ENCODE measurements around the gene GKN1. TPM values are rescaled to one million over a fixed set of nuclear protein-coding genes. Genes with fewer than 3 reads are reported as not detected.

GKN1 gene
- total RNA-seq, 1 experiment from 2014 or later = not detected

DNA sequence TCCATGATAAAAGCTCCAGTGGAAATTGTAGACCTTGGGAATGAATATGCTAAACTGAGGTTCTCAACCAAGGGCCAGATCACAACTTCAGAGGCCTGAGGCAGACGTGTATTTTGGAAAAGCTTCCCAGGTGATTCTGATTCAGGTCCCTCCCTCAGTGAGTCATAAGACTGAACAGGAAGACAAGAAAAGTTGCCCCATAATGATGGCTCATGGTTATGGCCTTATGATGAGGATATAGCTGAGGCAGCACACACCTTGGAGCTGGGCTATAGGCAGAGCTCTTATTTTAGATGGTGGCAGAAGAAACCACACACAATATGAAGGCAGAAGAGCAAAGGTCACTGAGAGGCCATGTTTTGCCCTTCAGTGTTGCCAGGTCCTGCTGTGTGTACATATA lies 48.1 kb downstream of the GKN1 start:
- no peak overlapping the region for H4K8ac ChIP-seq (replicated peaks; ENCODE audit: insufficient read length, low read depth, low read length)
- no peak overlapping the region for H3K4ac ChIP-seq (ENCODE audit: low read depth, low read length)
- 0 out of 7 replicates have a peak, but pooled peaks cover 0 to under 1% (median 0%) of the 10 kb centered on the region in 3 experiments for H3K36me3 Mint-ChIP-seq (ENCODE audit: insufficient read depth in 1 of 3, low read depth in 3 of 3)
- H4K5ac ChIP-seq (ENCODE audit: insufficient read length, low read depth, low read length) = no peak overlapping the region
- DNase-seq = no peak
- peaks cover 3% of the 10 kb centered on the region for H3K79me1 ChIP-seq (ENCODE audit: insufficient read depth, low read depth, low read length, poor library complexity, severe bottlenecking)
- no peak overlapping the region for H2BK15ac ChIP-seq (ENCODE audit: low read depth, low read length)
- no peak overlapping the region for H2BK120ac ChIP-seq (ENCODE audit: low read depth, low read length, poor library complexity, severe bottlenecking)
- no peak overlapping the region for H4K91ac ChIP-seq (ENCODE audit: insufficient read length, low read depth, low read length)
- H3K4me3 Mint-ChIP-seq = no peak overlapping the region
- no peak overlapping the region for H3K18ac ChIP-seq (ENCODE audit: insufficient read length, low read depth, low read length)
- H3K23me2 ChIP-seq (ENCODE audit: insufficient read length, low read depth, low read length, poor library complexity, severe bottlenecking) = no peaks in the 10 kb centered on the region
- H3K23ac ChIP-seq (ENCODE audit: insufficient read length, low read depth, low read length) = no peak overlapping the region
- peaks cover 9 to 18% of the 10 kb centered on the region in 2 experiments for H3K4me1 Mint-ChIP-seq
- no peaks in the 10 kb centered on the region for H3K9me3 ChIP-seq (ENCODE audit: control insufficient read depth, low read depth, low read length)
- no peak overlapping the region for H2AFZ ChIP-seq (ENCODE audit: low read length)
- H3K4me2 ChIP-seq (ENCODE audit: insufficient read depth, insufficient read length, low read length) = no peak overlapping the region
- 0 out of 2 replicates have a peak, but pooled peaks cover 2% of the 10 kb centered on the region for H3K4me1 ChIP-seq (ENCODE audit: insufficient read depth, low read length)
- H2AK5ac ChIP-seq (ENCODE audit: insufficient read length, low read length) = no peak overlapping the region
- no peaks in the 10 kb centered on the region for H3K9me3 Mint-ChIP-seq
- H3K9ac ChIP-seq (ENCODE audit: extremely low read depth, insufficient read length, low read length) = no peak overlapping the region
- no peak overlapping the region for H3K27ac ChIP-seq (ENCODE audit: insufficient read length, low read depth, low read length)
- H3K27me3 Mint-ChIP-seq (ENCODE audit: low read depth) = no peaks in the 10 kb centered on the region
- no peak overlapping the region for H3K14ac ChIP-seq (ENCODE audit: insufficient read depth, low read length)
- H3K27me3 ChIP-seq (ENCODE audit: insufficient read depth, low read length) = no peaks in the 10 kb centered on the region
- no peak overlapping the region for H3K56ac ChIP-seq (ENCODE audit: insufficient read length, low read depth, low read length)
- H2BK12ac ChIP-seq (ENCODE audit: insufficient read length, low read depth, low read length) = no peak overlapping the region
- no peaks in the 10 kb centered on the region for H4K20me1 ChIP-seq (ENCODE audit: control insufficient read depth, insufficient read depth, insufficient read length)
- no peak overlapping the region for H2BK20ac ChIP-seq (ENCODE audit: low read depth, low read length, poor library complexity, severe bottlenecking)
- H3K79me2 ChIP-seq (ENCODE audit: insufficient read depth, low read length) = peaks cover 2% of the 10 kb centered on the region; the same call in 1 of the 2 replicates
- no peak overlapping the region for H2BK5ac ChIP-seq (ENCODE audit: insufficient read length, low read length)
- no peak overlapping the region for H3T11ph ChIP-seq (ENCODE audit: low read length)
- TF ChIP-seq, protein P1, sequence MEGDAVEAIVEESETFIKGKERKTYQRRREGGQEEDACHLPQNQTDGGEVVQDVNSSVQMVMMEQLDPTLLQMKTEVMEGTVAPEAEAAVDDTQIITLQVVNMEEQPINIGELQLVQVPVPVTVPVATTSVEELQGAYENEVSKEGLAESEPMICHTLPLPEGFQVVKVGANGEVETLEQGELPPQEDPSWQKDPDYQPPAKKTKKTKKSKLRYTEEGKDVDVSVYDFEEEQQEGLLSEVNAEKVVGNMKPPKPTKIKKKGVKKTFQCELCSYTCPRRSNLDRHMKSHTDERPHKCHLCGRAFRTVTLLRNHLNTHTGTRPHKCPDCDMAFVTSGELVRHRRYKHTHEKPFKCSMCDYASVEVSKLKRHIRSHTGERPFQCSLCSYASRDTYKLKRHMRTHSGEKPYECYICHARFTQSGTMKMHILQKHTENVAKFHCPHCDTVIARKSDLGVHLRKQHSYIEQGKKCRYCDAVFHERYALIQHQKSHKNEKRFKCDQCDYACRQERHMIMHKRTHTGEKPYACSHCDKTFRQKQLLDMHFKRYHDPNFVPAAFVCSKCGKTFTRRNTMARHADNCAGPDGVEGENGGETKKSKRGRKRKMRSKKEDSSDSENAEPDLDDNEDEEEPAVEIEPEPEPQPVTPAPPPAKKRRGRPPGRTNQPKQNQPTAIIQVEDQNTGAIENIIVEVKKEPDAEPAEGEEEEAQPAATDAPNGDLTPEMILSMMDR (conservative IDR thresholded peaks at IDR 0.05) = no peak
- no peak overlapping the region for H3K27ac Mint-ChIP-seq
- WGBS (ENCODE audit: extremely low coverage, insufficient read length, low lambda C conversion rate) = no CpG with 5 or more reads among the region's 1 CpG
